H1 (cell line): ENCODE results near the gene PNMA1. TPM values are rescaled to one million over a fixed set of nuclear protein-coding genes. Genes with fewer than 3 reads are reported as not detected.
A peak's percentile ranks its signal among the peaks of the same experiment; 100 is the strongest.

ENCODE experiments used
- CTCF ChIA-PET: fragments of 300-600 bp; sonication (Branson Sonifier 250); formaldehyde crosslinking; loops from one replicate; lab custom pipeline; 2021; ENCODE audit not compliant: partially characterized antibody; lab: Charles Lee
- POLR2A ChIA-PET: fragments of 300-600 bp; sonication (Branson Sonifier 250); formaldehyde crosslinking; loops from one replicate; lab custom pipeline; 2021; ENCODE audit warnings: inconsistent platforms; ENCODE audit not compliant: partially characterized antibody; lab: Charles Lee
- DNase-seq, 2 experiments: peaks; one replicate each; pipeline versions ENCODE4 v3.0.0 to v3.0.0-alpha.2; 2010 to 2022; ENCODE audit warnings: low spot score in 2 of 2, low read depth in 1 of 2, mixed read lengths in 1 of 2
- FAIRE-seq: peaks from 2 replicates; lab custom pipeline; 2011; peaks lifted over from hg19 to GRCh38; lab: Jason Lieb, UNC
- H2AFZ ChIP-seq: 2 replicates; pipeline ENCODE4 v1.8.1; 2012; ENCODE audit warnings: low read length, inconsistent platforms
- H2AK5ac ChIP-seq: 2 replicates; pipeline ENCODE4 v1.6.1; 2013; ENCODE audit warnings: low read depth, low read length
- H2BK120ac ChIP-seq: replicated peaks from 2 replicates; pipeline ENCODE3; 2013; ENCODE audit warnings: low read depth, low read length, inconsistent platforms
- H2BK12ac ChIP-seq: 2 replicates; pipeline ENCODE4 v1.6.1; 2013; ENCODE audit warnings: low read depth, low read length
- H2BK15ac ChIP-seq: 2 replicates; pipeline ENCODE4 v1.6.1; 2013; ENCODE audit warnings: low read length
- H2BK20ac ChIP-seq: 2 replicates; pipeline ENCODE4 v1.6.1; 2013; ENCODE audit warnings: low read length
- H2BK5ac ChIP-seq: 2 replicates; pipeline ENCODE4 v1.6.1; 2013; ENCODE audit warnings: low read depth, low read length
- H3K14ac ChIP-seq: 2 replicates; pipeline ENCODE4 v1.6.1; 2013; ENCODE audit warnings: inconsistent platforms; ENCODE audit not compliant: insufficient read length
- H3K18ac ChIP-seq: 2 replicates; pipeline ENCODE4 v1.6.1; 2013; ENCODE audit warnings: low read length; ENCODE audit errors: extremely low read depth
- H3K23ac ChIP-seq: 2 replicates; pipeline ENCODE4 v1.6.1; 2013; ENCODE audit warnings: inconsistent platforms; ENCODE audit not compliant: insufficient read length
- H3K23me2 ChIP-seq: 2 replicates; pipeline ENCODE4 v1.6.1; 2013; ENCODE audit warnings: low read depth, low read length
- H3K27ac ChIP-seq: 2 replicates; pipeline ENCODE4 v1.6.1; 2011; ENCODE audit warnings: low read depth, low read length, inconsistent platforms
- H3K27me3 ChIP-seq, 4 experiments: replicated peaks in 1 of 4; 1 replicate in 1 of 4; 2 replicates in 3 of 4; pipeline versions ENCODE4 v1.6.1 to v1.8.1; 2011 to 2013; ENCODE audit warnings: low read length in 3 of 4, mild to moderate bottlenecking in 3 of 4, inconsistent platforms in 2 of 4, mixed read lengths in 2 of 4, moderate library complexity in 1 of 4; ENCODE audit not compliant: control insufficient read depth in 3 of 4, insufficient read depth in 3 of 4; ENCODE audit errors: extremely low read depth in 1 of 4
- H3K36me3 ChIP-seq, 4 experiments: 2 replicates each; pipeline versions ENCODE4 v1.6.1 to v1.8.1; 2011 to 2013; ENCODE audit warnings: mild to moderate bottlenecking in 4 of 4, low read length in 3 of 4, moderate library complexity in 2 of 4, control low read depth in 1 of 4, inconsistent platforms in 1 of 4; ENCODE audit not compliant: insufficient read depth in 4 of 4, control insufficient read depth in 2 of 4
- H3K4ac ChIP-seq: replicated peaks from 2 replicates; pipeline ENCODE3; 2013; ENCODE audit warnings: low read length, low read depth, mixed read lengths, inconsistent platforms; ENCODE audit not compliant: insufficient read length
- H3K4me1 ChIP-seq, 4 experiments: replicated peaks in 1 of 4; 1 replicate in 1 of 4; 2 replicates in 3 of 4; pipeline versions ENCODE4 v1.6.1 to v1.8.1; 2011 to 2013; ENCODE audit warnings: low read length in 3 of 4, inconsistent platforms in 2 of 4, mixed read lengths in 1 of 4; ENCODE audit not compliant: insufficient read depth in 4 of 4, control insufficient read depth in 3 of 4
- H3K4me2 ChIP-seq, 2 experiments: 2 replicates each; pipeline versions ENCODE4 v1.6.1 to v1.8.1; 2011 to 2013; ENCODE audit warnings: low read depth in 2 of 2, low read length in 2 of 2, control low read depth in 1 of 2, inconsistent platforms in 1 of 2, mild to moderate bottlenecking in 1 of 2; ENCODE audit not compliant: insufficient read depth in 1 of 2
- H3K4me3 ChIP-seq, 4 experiments: fragments of 200-600, 300-600 bp in 1 of 4; sonication (generic), shearing (Covaris generic), sonication (Bioruptor Twin) in 1 of 4; 2 replicates each; pipeline versions ENCODE4 v1.5.1 to v1.8.1; 2011 to 2016; ENCODE audit warnings: low read length in 4 of 4, low read depth in 3 of 4, control low read depth in 2 of 4, inconsistent platforms in 2 of 4, mild to moderate bottlenecking in 2 of 4, mixed read lengths in 1 of 4, moderate library complexity in 1 of 4; ENCODE audit not compliant: insufficient read depth in 2 of 4; ENCODE audit errors: extremely low read depth in 1 of 4
- H3K56ac ChIP-seq: replicated peaks from 2 replicates; pipeline ENCODE3; 2013; ENCODE audit warnings: low read depth, mild to moderate bottlenecking, mixed read lengths, low read length, inconsistent platforms; ENCODE audit not compliant: insufficient read length
- H3K79me1 ChIP-seq: 2 replicates; pipeline ENCODE4 v1.6.1; 2013; ENCODE audit warnings: low read depth, low read length, control low read depth
- H3K79me2 ChIP-seq, 2 experiments: 2 replicates each; pipeline versions ENCODE4 v1.6.1 to v1.8.1; 2012 to 2013; ENCODE audit warnings: low read length in 2 of 2, mild to moderate bottlenecking in 2 of 2, inconsistent platforms in 1 of 2; ENCODE audit not compliant: insufficient read depth in 2 of 2, control insufficient read depth in 1 of 2
- H3K9ac ChIP-seq, 4 experiments: replicated peaks in 1 of 4; 1 replicate in 1 of 4; 2 replicates in 3 of 4; pipeline versions ENCODE4 v1.6.1 to v1.8.1; 2011 to 2013; ENCODE audit warnings: low read depth in 3 of 4, low read length in 3 of 4, control low read depth in 2 of 4, mild to moderate bottlenecking in 2 of 4, moderate library complexity in 2 of 4, inconsistent platforms in 1 of 4; ENCODE audit errors: extremely low read depth in 1 of 4
- H3K9me3 ChIP-seq, 2 experiments: 2 replicates each; pipeline versions ENCODE4 v1.6.1 to v1.8.1; 2012 to 2013; ENCODE audit warnings: mild to moderate bottlenecking in 2 of 2, moderate library complexity in 2 of 2, control low read depth in 1 of 2, inconsistent platforms in 1 of 2, low read depth in 1 of 2, low read length in 1 of 2, mixed read lengths in 1 of 2; ENCODE audit not compliant: insufficient read depth in 2 of 2
- H4K20me1 ChIP-seq, 2 experiments: replicated peaks in 1 of 2; 2 replicates each; pipeline versions ENCODE3 to v1.8.1; 2011 to 2013; ENCODE audit warnings: inconsistent platforms in 2 of 2, low read length in 2 of 2, mild to moderate bottlenecking in 1 of 2; ENCODE audit not compliant: insufficient read depth in 2 of 2, control insufficient read depth in 1 of 2
- H4K5ac ChIP-seq: 2 replicates; pipeline ENCODE4 v1.6.1; 2013; ENCODE audit warnings: low read length, low read depth, mixed read lengths, inconsistent platforms; ENCODE audit not compliant: insufficient read length
- H4K8ac ChIP-seq: 2 replicates; pipeline ENCODE4 v1.8.0; 2013; ENCODE audit warnings: mild to moderate bottlenecking, moderate library complexity, low read length, inconsistent platforms; ENCODE audit not compliant: insufficient read depth; ENCODE audit errors: extremely low read depth
- H4K91ac ChIP-seq: replicated peaks from 2 replicates; pipeline ENCODE3; 2013; ENCODE audit warnings: low read length, mixed read lengths, inconsistent platforms; ENCODE audit not compliant: insufficient read length
- CEBPB ChIP-seq: IDR thresholded peaks from 2 replicates; pipeline ENCODE4 v1.6.1; 2012; ENCODE audit warnings: low read depth, low read length
- GTF2F1 ChIP-seq: IDR thresholded peaks from 2 replicates; pipeline ENCODE4 v1.6.1; 2012; ENCODE audit warnings: low read depth, low read length, improper control_type of control experiment, borderline replicate concordance
- SP2 ChIP-seq: IDR thresholded peaks from 2 replicates; pipeline ENCODE4 v1.6.1; 2012; ENCODE audit warnings: mild to moderate bottlenecking, low read length, inconsistent platforms
- WGBS, 2 experiments: shearing (Covaris generic) in 1 of 2; methylation state at CpG; one replicate each; pipeline versions ENCODE4 v1.1.6 to v1.1.7; 2013 to 2015; ENCODE audit warnings: low lambda C conversion rate in 2 of 2, mixed read lengths in 2 of 2, inconsistent platforms in 1 of 2, low coverage in 1 of 2, missing lambda C conversion rate in 1 of 2; ENCODE audit not compliant: insufficient replicate concordance in 2 of 2, insufficient coverage in 1 of 2, insufficient read length in 1 of 2; ENCODE audit errors: extremely low coverage in 1 of 2, missing lambda C conversion rate in 1 of 2; 5-methylcytosine and 5-hydroxymethylcytosine counted together
- polyA plus RNA-seq, 7 experiments: library from polyadenylated mRNA; depleted of rRNA in 3 of 7; stranded (reverse) in 5 of 7; unstranded in 2 of 7; fragments of >200 nt in 5 of 7; fragments of 200-250 nt in 2 of 7; gene quantifications; 1 replicate in 5 of 7; 2 replicates in 1 of 7; 4 replicates in 1 of 7; pipeline versions ENCODE4 v1.2.1 to v1.2.3, GENCODE V29; 2011 to 2013; ENCODE audit warnings: missing spikeins in 2 of 7, mixed read lengths in 2 of 7
- total RNA-seq: library from RNA; stranded (reverse); fragmentation: NEBNext Ultra II Directional; extraction: Animal tissue kit (Norgen Biotek cat#: 25700); gene quantifications from 2 replicates; pipeline ENCODE4 v1.2.1, GENCODE V29; 2021

PNMA1 gene
- total and polyA plus RNA-seq, 2 of the 8 experiments (the other 6 are each of a cell fraction or from before 2014, with no cell fraction given) = 15.8 to 52.7 TPM

GRCh38 chr14:73685328-73685727 lies 28.9 kb downstream of the PNMA1 start:
- TF ChIP-seq GTF2F1 = no peak
- TF ChIP-seq CEBPB = peak; percentile 81
- no peak for TF ChIP-seq SP2
- DNase-seq (no peak), FAIRE-seq (no peak)
- Histone ChIP-seq H3K79me1 (no peaks in the 10 kb centered on the region), H3K27ac (no peak overlapping the region), H2AK5ac (no peak overlapping the region), H4K8ac (no peak overlapping the region; the same call in 1 of the 2 replicates), H4K20me1 (peaks cover 0 to 2% of the 10 kb centered on the region in 2 experiments), H2BK20ac (no peak overlapping the region), H3K56ac (no peak overlapping the region), H4K5ac (no peak overlapping the region), H3K23me2 (no peaks in the 10 kb centered on the region), H2AFZ (no peak overlapping the region), H2BK5ac (no peak overlapping the region), H2BK15ac (no peak overlapping the region), H3K9me3 (no peaks in the 10 kb centered on the region), H3K4me3 (no peak overlapping the region), H3K23ac (no peak overlapping the region), H3K79me2 (no peaks in the 10 kb centered on the region), H3K4ac (no peak overlapping the region), H3K4me1 (no peaks in the 10 kb centered on the region), H3K27me3 (no peaks in the 10 kb centered on the region), H2BK12ac (no peak overlapping the region), H4K91ac (no peak overlapping the region), H3K36me3 (no peaks in the 10 kb centered on the region; a peak in 2 of 8 replicates), H3K18ac (no peak overlapping the region), H3K4me2 (no peak overlapping the region), H3K9ac (no peak overlapping the region), H3K14ac (no peak overlapping the region), H2BK120ac (no peak overlapping the region)
- 88% methylated on average over 9 of the region's 9 CpGs; no CpG with 5 or more reads in 1 of the 2 experiments for WGBS, 2 experiments
- CTCF ChIA-PET = interaction anchor here (0.7 to 1.5 kb wide), 2 partner anchors 17 to 52 kb away, joined by 3 to 4 read pairs; no protein-coding TSS in a partner anchor
- POLR2A ChIA-PET = no interaction called here
